ENCODE results near the gene TSPAN8.

Gene TSPAN8

DNA sequence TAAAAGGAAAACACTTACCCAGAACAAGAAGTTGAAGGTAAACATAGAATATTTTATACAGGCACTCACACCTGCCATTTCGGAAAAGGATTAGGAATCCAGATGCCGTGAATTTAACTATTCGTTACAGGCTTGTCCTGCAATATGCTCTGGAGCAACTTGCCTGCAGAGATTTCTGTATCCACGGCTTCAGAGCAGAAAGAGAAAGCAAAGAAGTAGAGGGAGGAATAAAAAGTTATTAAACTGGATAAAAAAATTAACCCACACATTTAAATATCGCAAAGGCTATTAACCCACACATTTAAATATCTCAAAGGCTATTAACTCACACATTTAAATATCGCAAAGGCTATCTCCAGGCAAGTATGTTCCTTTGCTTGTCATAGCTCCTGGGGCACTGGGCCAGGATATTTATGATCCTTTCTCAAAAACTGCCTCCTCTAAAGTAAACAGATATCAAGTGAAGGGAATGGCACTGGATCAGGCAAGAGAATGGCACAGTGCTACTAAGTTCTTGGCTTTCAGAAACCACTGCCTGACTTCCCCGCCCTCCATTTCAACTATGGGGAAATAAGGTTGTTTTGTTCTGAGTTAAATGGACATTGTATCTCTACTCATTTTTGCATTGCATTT is at the start of gene TSPAN8:
TSPAN8 (minus strand) TSS at position 399 of the 633 bp plus-strand sequence; CDS start at position 78, 321 bp downstream.
- DNase-seq (ENCODE audit: low spot score in 2 of 2) (no peak), ATAC-seq (replicated peaks; ENCODE audit: extremely low read depth, poor library complexity, severe bottlenecking) (no peak)
- Mint-ChIP-seq H3K27me3 (no peaks in the 10 kb centered on the region), H3K9me3 (peaks cover 9% of the 10 kb centered on the region), H3K4me3 (no peak within 1 kb of the TSS), H3K4me1 (no peaks in the 10 kb centered on the region), H3K27ac (ENCODE audit: low read depth) (no peak within 1 kb of the TSS), H3K36me3 (ENCODE audit: insufficient read depth) (no peaks in the 10 kb centered on the region)

DNA sequence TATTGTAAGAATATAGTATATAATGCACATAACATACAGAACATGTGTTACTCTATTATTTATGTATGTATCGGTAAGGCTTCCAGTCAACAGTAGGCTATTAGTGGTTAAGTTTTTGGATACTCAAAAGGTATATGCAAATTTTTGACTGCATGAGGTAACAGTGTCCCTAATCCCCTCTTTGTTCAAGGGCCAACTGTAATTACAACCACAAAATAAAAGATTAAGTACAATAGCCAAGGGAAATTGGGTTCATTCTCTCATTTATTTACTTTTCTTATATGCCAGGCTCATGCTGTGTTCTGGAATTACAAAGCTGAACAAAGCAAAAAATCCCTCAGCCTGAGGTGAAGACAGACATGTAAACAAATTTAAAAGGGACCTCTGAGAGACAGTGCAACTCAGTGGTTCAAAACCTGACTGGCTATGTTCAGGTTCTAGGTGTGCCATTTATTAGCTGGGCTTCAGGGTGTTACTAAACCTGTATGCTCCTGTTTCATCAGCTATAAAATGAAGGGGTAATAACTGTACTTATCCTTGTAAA is 43.4 kb upstream of the TSPAN8 start:
- ATAC-seq (replicated peaks; ENCODE audit: extremely low read depth, poor library complexity, severe bottlenecking), result no peak
- Mint-ChIP-seq H3K4me1 (no peaks in the 10 kb centered on the region), H3K4me3 (no peak overlapping the region)

GRCh38 chr12:71200706-71201105 is 42.9 kb upstream of the TSPAN8 start:
- no peaks in the 10 kb centered on the region for H3K27me3 Mint-ChIP-seq
- no peaks in the 10 kb centered on the region for H3K36me3 Mint-ChIP-seq (ENCODE audit: insufficient read depth)

More for the DNA sequence above, 43.4 kb upstream of the TSPAN8 start:
- peaks cover 5% of the 10 kb centered on the region for H3K9me3 Mint-ChIP-seq
- H3K27ac Mint-ChIP-seq (ENCODE audit: low read depth), result no peak overlapping the region
- H3K27me3 Mint-ChIP-seq, result no peaks in the 10 kb centered on the region
- no peaks in the 10 kb centered on the region for H3K36me3 Mint-ChIP-seq (ENCODE audit: insufficient read depth)
- no peak for DNase-seq (ENCODE audit: low spot score in 2 of 2)

GRCh38 chr12:71197460-71197859 is 39.7 kb upstream of the TSPAN8 start:
- Mint-ChIP-seq H3K9me3 (peaks cover 11% of the 10 kb centered on the region), H3K4me1 (no peaks in the 10 kb centered on the region), H3K36me3 (ENCODE audit: insufficient read depth) (no peaks in the 10 kb centered on the region), H3K27ac (ENCODE audit: low read depth) (no peak overlapping the region), H3K27me3 (no peaks in the 10 kb centered on the region), H3K4me3 (no peak overlapping the region)
- ATAC-seq (replicated peaks; ENCODE audit: extremely low read depth, poor library complexity, severe bottlenecking) (no peak), DNase-seq (ENCODE audit: low spot score in 2 of 2) (no peak)

More at GRCh38 chr12:71200706-71201105, 42.9 kb upstream of the TSPAN8 start:
- no peak overlapping the region for H3K27ac Mint-ChIP-seq (ENCODE audit: low read depth)
- no peak for DNase-seq (ENCODE audit: low spot score in 2 of 2)
- H3K4me1 Mint-ChIP-seq, result no peaks in the 10 kb centered on the region
- no peak for ATAC-seq (replicated peaks; ENCODE audit: extremely low read depth, poor library complexity, severe bottlenecking)
- H3K4me3 Mint-ChIP-seq, result no peak overlapping the region
- peaks cover 5% of the 10 kb centered on the region for H3K9me3 Mint-ChIP-seq

DNA sequence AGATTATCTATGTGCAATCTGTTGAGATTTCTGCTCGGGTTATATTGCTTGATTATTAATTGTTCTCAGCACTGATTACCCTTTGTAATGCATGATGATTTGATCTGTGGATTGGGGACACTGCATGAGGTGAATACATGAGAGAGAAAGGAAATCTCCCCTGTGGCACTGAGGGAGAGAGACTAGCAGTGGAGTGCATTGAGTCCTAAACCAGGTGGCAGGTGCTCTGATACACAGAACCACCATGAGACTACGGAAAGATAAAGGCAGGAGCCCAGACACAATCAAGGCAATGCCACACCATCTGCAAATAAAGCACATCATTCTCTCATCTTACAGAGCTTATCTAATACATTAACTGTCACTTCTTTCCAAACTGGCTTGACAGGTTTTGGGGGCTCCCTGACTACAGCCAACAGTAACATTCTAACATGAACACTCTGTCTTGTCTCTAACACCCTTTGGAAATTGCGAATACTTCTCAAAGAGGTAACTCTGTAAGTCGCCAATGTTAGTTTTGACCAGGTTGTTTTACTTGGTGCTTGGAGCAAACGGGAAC is 37.6 kb upstream of the TSPAN8 start:
- Mint-ChIP-seq H3K27me3 (no peaks in the 10 kb centered on the region), H3K9me3 (peaks cover 11% of the 10 kb centered on the region), H3K36me3 (ENCODE audit: insufficient read depth) (no peaks in the 10 kb centered on the region), H3K27ac (ENCODE audit: low read depth) (no peak overlapping the region), H3K4me3 (no peak overlapping the region), H3K4me1 (no peaks in the 10 kb centered on the region)
- no peak for ATAC-seq (replicated peaks; ENCODE audit: extremely low read depth, poor library complexity, severe bottlenecking)
- no peak for DNase-seq (ENCODE audit: low spot score in 2 of 2)

DNA sequence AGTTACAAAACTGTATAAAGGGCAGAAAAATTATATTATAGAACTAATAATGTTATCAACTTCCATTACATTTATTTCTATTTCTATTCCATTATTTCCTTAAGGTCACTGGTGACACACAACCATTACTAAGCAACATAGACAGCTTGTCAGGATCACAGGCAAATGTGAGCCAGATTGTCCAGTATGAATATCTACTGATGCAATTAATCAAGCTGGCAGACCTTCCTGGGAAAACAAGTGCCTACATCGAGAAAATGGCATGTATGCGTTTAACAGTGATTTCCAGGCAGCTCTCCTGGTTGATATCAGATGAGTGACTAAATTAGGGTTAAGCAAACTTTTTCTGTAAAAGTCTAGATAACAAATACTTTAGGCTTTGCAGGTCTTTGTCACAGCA is 36.9 kb upstream of the TSPAN8 start:
- ATAC-seq (replicated peaks; ENCODE audit: extremely low read depth, poor library complexity, severe bottlenecking) (no peak), DNase-seq (ENCODE audit: low spot score in 2 of 2) (no peak)
- Mint-ChIP-seq H3K36me3 (ENCODE audit: insufficient read depth) (no peaks in the 10 kb centered on the region), H3K9me3 (peaks cover 11% of the 10 kb centered on the region), H3K27me3 (no peaks in the 10 kb centered on the region), H3K27ac (ENCODE audit: low read depth) (no peak overlapping the region), H3K4me1 (no peaks in the 10 kb centered on the region), H3K4me3 (no peak overlapping the region)

- H3K36me3 Mint-ChIP-seq (ENCODE audit: insufficient read depth), result no peaks in the 10 kb centered on the region
- H3K27ac Mint-ChIP-seq (ENCODE audit: low read depth), result no peak overlapping the region
- ATAC-seq (replicated peaks; ENCODE audit: extremely low read depth, poor library complexity, severe bottlenecking) (no peak), DNase-seq (ENCODE audit: low spot score in 2 of 2) (no peak)
- H3K9me3 Mint-ChIP-seq, result peaks cover 11% of the 10 kb centered on the region
- H3K4me3 Mint-ChIP-seq, result no peak overlapping the region
- no peaks in the 10 kb centered on the region for H3K27me3 Mint-ChIP-seq
- H3K4me1 Mint-ChIP-seq, result no peaks in the 10 kb centered on the region
Observed at GRCh38 chr12:71193041-71193440, 35.2 kb upstream of the TSPAN8 start.

GRCh38 chr12:71191509-71192196 is 33.9 kb upstream of the TSPAN8 start:
- DNase-seq (ENCODE audit: low spot score in 2 of 2) (no peak), ATAC-seq (replicated peaks; ENCODE audit: extremely low read depth, poor library complexity, severe bottlenecking) (no peak)
- H3K4me1 Mint-ChIP-seq, result no peaks in the 10 kb centered on the region
- no peaks in the 10 kb centered on the region for H3K27me3 Mint-ChIP-seq
- H3K27ac Mint-ChIP-seq (ENCODE audit: low read depth), result no peak overlapping the region
- peaks cover 6% of the 10 kb centered on the region for H3K9me3 Mint-ChIP-seq
- H3K36me3 Mint-ChIP-seq (ENCODE audit: insufficient read depth), result no peaks in the 10 kb centered on the region
- H3K4me3 Mint-ChIP-seq, result no peak overlapping the region

GRCh38 chr12:71190822-71191221 is 33.0 kb upstream of the TSPAN8 start:
- Mint-ChIP-seq H3K9me3 (peaks cover 6% of the 10 kb centered on the region), H3K27ac (ENCODE audit: low read depth) (no peak overlapping the region), H3K4me3 (no peak overlapping the region), H3K27me3 (no peaks in the 10 kb centered on the region), H3K36me3 (ENCODE audit: insufficient read depth) (no peaks in the 10 kb centered on the region), H3K4me1 (no peaks in the 10 kb centered on the region)
- DNase-seq (ENCODE audit: low spot score in 2 of 2) (no peak), ATAC-seq (replicated peaks; ENCODE audit: extremely low read depth, poor library complexity, severe bottlenecking) (no peak)

DNA sequence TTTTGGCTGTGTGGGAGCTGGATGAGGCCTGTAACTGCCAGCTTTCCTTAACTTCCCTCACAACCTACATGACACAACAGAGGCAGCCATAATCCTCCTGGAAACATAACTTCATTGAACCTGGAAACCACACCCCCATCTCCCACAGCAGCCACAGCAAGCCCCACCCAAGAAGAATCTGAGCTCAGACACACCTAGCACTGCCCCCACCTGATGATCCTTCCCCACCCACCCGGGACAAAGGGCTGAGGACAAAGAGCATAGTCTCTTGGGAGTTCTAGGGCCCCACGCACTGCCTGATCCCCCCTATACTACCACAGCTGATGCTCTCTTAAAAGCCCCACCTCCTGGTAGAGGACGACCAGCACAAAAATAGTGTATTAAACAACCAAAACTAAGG is 29.6 kb upstream of the TSPAN8 start:
- DNase-seq (ENCODE audit: low spot score in 2 of 2) (no peak), ATAC-seq (replicated peaks; ENCODE audit: extremely low read depth, poor library complexity, severe bottlenecking) (no peak)
- Mint-ChIP-seq H3K36me3 (ENCODE audit: insufficient read depth) (no peaks in the 10 kb centered on the region), H3K27ac (ENCODE audit: low read depth) (no peak overlapping the region), H3K4me1 (no peaks in the 10 kb centered on the region), H3K4me3 (no peak overlapping the region), H3K9me3 (peaks cover 5% of the 10 kb centered on the region), H3K27me3 (no peaks in the 10 kb centered on the region)

GRCh38 chr12:71186571-71187288 is 28.9 kb upstream of the TSPAN8 start:
- peaks cover 7% of the 10 kb centered on the region for H3K9me3 Mint-ChIP-seq
- no peaks in the 10 kb centered on the region for H3K27me3 Mint-ChIP-seq
- H3K27ac Mint-ChIP-seq (ENCODE audit: low read depth), result no peak overlapping the region
- no peaks in the 10 kb centered on the region for H3K4me1 Mint-ChIP-seq
- no peaks in the 10 kb centered on the region for H3K36me3 Mint-ChIP-seq (ENCODE audit: insufficient read depth)
- no peak for ATAC-seq (replicated peaks; ENCODE audit: extremely low read depth, poor library complexity, severe bottlenecking)
- no peak overlapping the region for H3K4me3 Mint-ChIP-seq
- DNase-seq (ENCODE audit: low spot score in 2 of 2), result no peak

DNA sequence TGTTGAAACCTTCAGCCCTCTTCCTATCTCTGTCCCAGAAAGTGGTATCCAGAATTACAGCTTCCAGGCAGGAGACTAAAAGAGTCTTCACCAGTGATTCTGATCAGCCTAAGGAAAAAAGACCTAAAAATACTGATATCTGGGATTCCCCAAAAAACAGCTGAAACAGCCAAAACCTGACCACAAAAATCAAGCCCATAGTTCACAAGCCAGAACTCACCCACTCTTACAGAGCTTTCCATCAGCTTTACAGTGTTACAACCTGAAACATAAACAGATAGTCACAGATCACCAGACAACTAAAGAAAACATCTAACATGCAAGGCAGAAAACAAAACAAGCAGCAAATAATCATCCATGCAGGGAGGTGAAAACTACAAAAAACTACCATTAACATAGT is 26.0 kb upstream of the TSPAN8 start:
- ATAC-seq (replicated peaks; ENCODE audit: extremely low read depth, poor library complexity, severe bottlenecking), result no peak
- DNase-seq (ENCODE audit: low spot score in 2 of 2), result no peak
- H3K9me3 Mint-ChIP-seq, result peaks cover 7% of the 10 kb centered on the region
- no peak overlapping the region for H3K4me3 Mint-ChIP-seq
- H3K36me3 Mint-ChIP-seq (ENCODE audit: insufficient read depth), result no peaks in the 10 kb centered on the region
- no peak overlapping the region for H3K27ac Mint-ChIP-seq (ENCODE audit: low read depth)
- H3K4me1 Mint-ChIP-seq, result no peaks in the 10 kb centered on the region
- no peaks in the 10 kb centered on the region for H3K27me3 Mint-ChIP-seq
